ENCODE measurements around the gene AP5B1.
"Not testable (repeated sequence)": the region's sequence is repeated elsewhere in the genome, so short reads cannot be mapped to it uniquely, and the experiment has no call there.

The AP5B1 gene

GRCh38 chr11:65764434-65764833 is 16.3 kb downstream of the AP5B1 start:
- no peak for DNase-seq

GRCh38 chr11:65762816-65763215 is 18.0 kb downstream of the AP5B1 start:
- not testable (repeated sequence) for DNase-seq

DNA sequence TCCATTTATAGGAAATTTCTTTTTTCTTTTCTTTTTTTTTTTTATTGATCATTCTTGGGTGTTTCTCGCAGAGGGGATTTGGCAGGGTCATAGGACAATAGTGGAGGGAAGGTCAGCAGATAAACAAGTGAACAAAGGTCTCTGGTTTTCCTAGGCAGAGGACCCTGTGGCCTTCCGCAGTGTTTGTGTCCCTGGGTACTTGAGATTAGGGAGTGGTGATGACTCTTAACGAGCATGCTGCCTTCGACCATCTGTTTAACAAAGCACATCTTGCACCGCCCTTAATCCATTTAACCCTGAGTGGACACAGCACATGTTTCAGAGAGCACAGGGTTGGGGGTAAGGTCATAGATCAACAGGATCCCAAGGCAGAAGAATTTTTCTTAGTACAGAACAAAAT is 18.6 kb downstream of the AP5B1 start:
- not testable (repeated sequence) for DNase-seq

DNA sequence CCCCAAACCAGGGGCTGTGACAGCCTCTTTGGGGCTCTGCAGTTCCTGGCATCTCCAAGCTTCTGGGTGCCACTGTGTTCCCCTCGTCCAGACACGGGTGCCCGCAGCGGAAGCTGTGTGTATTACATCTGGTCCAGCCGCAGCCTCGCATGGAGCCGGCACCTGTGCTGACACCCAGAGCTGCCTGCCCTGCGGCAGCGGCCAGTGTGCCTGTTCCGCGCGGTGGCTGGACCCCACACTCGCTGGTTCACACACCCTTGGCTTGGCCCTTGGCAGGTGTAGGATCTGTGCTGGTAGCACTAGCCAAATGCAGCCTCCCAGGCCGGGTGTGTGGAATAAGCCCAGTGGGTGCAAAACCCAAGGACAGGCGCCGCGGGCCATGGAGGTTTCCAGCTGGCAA is 35.7 kb downstream of the AP5B1 start:
- no peak for DNase-seq

DNA sequence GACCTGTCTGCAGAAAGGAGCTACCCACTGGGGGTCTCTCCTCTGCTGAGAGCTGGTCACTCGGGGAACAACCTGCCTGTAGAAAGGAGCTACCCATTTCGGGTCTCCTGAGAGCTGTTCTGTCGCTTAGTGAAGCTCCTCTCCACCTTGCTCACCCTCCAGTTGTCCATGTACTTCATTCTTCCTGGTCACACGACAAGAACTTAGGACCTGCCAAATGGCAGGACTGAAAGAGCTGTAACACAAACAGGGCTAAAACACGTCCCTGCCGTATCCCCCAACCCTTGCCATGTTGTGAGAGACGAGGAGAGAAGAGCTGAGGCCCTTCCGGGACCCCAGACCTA is 36.1 kb downstream of the AP5B1 start:
- no peak for DNase-seq

- peak; percentile 42 for DNase-seq
Observed at GRCh38 chr11:65744026-65744698, 36.6 kb downstream of the AP5B1 start.

GRCh38 chr11:65743681-65744025 is 37.1 kb downstream of the AP5B1 start:
- no peak for DNase-seq

DNA sequence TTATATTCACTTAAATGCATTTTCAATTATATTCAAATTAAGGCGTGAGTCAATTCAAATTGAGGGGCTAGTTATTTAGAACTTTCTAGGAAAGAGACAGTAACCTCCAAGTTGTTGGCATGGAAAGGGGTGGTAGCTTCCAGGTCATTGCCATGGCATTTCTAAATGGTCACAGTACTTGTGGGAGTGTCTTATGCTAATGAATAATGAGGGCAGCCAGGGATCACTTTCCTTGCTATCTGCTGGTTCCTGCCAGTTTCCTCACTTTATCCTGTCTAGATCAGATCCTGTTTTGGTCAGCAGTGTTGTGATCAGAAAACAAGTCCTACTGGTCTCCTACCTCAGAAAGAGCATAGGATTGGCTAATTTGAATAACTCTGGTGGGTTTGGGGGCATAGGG is 38.4 kb downstream of the AP5B1 start:
- no peak for DNase-seq

GRCh38 chr11:65741185-65741584 is 39.6 kb downstream of the AP5B1 start:
- no peak for DNase-seq

- DNase-seq: no peak
Observed at GRCh38 chr11:65739022-65739421, 41.8 kb downstream of the AP5B1 start.

DNA sequence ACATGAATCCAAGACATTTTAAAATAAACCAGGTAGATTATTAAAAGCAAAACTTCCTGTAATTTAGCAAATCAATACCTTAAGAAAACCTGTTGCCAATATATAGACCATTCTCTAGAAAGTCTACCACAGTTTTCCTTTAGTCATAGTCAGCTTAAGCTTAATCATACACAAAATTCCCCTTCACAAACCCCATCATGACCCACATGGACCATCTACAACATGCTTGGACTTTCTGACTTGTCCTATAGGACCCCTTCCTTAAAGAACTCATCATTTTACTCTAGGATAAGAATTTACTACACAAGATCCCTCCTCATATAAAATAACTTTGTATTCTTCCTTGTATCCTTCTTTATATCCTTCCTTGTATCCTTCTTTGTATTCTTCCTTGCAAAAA is 44.0 kb downstream of the AP5B1 start:
- no peak for DNase-seq

GRCh38 chr11:65735111-65735510 is 45.7 kb downstream of the AP5B1 start:
- not testable (repeated sequence) for DNase-seq

DNA sequence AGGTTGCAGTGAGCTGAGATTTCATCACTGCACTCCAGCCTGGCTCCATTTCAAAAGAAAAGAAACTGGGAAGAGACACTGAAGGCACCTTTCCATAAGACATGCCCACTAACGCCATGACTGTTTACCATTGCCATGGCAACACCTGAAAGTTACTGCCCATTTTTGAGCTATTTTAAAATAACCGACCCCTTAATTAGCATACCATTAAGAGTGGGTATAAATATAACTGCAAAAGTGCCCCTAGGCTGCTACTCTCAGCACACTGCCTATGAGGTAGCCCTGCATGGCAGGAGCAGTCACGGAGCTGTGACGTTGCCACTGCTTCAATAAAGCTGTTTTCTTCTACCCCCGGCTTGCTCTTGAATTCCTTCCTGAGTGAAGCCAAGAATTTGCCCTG is 50.3 kb downstream of the AP5B1 start:
- DNase-seq: no peak

GRCh38 chr11:65727865-65728264 is 52.9 kb downstream of the AP5B1 start:
- no peak for DNase-seq

DNA sequence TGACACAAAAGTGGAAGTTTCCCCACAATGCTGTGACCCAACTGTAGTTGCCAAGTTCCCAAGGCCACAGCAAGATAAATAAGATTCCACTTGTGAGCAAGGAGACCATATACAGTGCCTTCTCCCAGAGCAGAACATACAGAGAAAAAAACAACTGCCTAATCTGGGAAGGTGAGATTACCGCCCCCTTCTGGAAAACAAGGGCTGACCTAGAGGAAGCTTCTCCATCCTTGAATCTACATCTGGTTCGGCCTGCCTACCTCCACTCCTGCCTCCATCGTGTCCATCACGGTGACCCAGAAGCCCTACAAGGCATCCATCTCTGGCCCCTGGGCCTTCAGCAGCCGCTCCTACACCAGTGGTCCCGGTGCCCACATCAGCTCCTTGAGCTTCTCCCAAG is 54.1 kb downstream of the AP5B1 start:
- no peak for DNase-seq

Measured in NCI-H1092 treated with DMSO at 0.1 percent for 48 hours (cell line).